A549 treated with ZK216348 at 1 μM for 4 hours (cell line): ENCODE data around the gene MARS1. TPM values are rescaled to one million over a fixed set of nuclear protein-coding genes. Genes with fewer than 3 reads are reported as not detected.

Experiments used
- total RNA-seq: library from RNA; stranded (reverse); fragments of 200-300 nt; extraction: Qiagen RNA extraction; gene quantifications from 5 replicates; pipeline ENCODE4 v1.2.3, GENCODE V29; 2022; ENCODE audit warnings: low read depth

MARS1 gene
- 126 to 186 TPM (median 138 TPM) in 5 replicates for total RNA-seq

DNA sequence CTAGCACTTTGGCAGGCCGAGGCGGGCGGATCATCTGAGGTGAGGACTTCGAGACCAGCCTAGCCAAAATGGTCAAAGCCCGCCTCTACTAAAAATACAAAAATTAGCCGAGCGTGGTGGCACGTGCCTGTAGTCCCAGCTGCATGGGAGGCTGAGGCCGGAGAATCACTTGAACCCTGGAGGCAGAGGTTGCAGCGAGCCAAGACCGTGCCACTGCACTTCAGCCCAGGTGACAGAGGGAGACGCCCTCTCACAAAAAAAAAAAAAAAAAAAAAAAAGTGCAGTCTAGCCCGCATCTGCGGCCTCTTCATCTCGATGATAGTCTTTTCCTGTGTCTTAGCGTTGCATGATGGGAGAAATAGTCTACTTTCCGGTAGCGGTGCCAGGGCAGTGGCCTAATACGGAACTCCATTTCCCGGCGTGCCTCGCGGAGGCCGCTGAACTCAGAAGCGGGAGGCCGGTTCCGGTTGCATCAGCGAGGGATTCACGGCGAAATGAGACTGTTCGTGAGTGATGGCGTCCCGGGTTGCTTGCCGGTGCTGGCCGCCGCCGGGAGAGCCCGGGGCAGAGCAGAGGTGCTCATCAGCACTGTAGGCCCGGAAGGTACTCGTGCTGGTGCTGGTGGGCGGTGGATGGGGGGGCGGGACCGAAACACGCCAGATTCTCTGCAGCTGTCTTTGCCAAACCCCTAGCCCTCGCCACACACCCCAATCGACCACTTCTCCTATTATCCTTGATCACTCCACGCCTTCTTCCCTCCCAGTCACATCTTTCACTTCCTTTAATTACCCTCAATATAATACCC lies at the start of gene MARS1:
Gene MARS1, plus strand, starts transcription at position 472 of the 805 bp plus-strand sequence. Its CDS starts 23 bp downstream, at position 495.

GRCh38 chr12:57454566-57455373 lies 33.1 kb upstream of the MARS1 start, which contains the start of gene INHBE:
TSS of gene INHBE (plus strand) at chr12:57455307. CDS start at chr12:57455537, 230 bp downstream.

DNA sequence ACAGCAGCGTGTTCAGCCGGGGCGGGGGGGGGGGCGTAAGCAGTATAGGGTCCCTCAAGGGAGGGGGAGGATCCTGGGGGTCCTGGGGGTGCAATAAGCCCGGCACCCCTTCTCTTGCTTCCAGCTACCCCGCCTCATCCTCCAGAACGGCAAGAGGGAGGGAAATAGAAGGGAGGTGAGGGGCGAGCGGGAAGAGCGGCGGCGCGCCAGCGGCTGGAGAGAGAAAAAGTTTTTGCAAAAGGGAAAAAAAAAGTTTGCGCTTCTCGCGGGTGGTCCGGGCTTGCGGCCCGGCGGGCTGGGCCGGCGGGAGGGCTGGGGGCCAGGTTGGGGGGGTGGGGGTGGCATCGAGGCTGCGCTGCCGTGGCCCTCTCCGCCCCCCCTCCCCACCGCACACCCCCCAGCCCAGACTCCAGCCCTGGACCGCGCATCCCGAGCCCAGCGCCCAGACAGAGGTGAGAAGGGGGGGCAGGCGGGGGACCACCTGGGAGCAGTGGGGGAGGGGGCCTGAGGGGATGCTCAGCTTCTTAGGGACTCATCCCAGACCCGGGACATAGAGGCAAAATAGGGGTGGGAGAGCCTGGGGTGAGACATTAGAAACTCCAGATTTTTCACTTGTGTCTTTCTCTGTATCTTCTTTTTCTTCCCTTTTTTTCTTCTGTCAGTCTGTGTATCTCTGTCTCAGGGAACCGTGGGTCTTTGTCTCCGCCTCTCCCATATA lies 28.0 kb upstream of the MARS1 start, which contains the start of gene GLI1:
Gene GLI1, plus strand, starts transcription at position 36 of the 718 bp plus-strand sequence. CDS start 3,907 bp downstream, outside the sequence.

GRCh38 chr12:57479376-57480115 lies 8.3 kb upstream of the MARS1 start, which contains the start of gene ARHGAP9:
TSS of gene ARHGAP9 (minus strand) at chr12:57479866. CDS start at chr12:57479406, 460 bp downstream.

GRCh38 chr12:57520053-57520818 lies 32.4 kb downstream of the MARS1 start, which contains the start of gene DDIT3:
TSS of gene DDIT3 (minus strand) at chr12:57520514. CDS start at chr12:57517406, 3,108 bp downstream.

DNA sequence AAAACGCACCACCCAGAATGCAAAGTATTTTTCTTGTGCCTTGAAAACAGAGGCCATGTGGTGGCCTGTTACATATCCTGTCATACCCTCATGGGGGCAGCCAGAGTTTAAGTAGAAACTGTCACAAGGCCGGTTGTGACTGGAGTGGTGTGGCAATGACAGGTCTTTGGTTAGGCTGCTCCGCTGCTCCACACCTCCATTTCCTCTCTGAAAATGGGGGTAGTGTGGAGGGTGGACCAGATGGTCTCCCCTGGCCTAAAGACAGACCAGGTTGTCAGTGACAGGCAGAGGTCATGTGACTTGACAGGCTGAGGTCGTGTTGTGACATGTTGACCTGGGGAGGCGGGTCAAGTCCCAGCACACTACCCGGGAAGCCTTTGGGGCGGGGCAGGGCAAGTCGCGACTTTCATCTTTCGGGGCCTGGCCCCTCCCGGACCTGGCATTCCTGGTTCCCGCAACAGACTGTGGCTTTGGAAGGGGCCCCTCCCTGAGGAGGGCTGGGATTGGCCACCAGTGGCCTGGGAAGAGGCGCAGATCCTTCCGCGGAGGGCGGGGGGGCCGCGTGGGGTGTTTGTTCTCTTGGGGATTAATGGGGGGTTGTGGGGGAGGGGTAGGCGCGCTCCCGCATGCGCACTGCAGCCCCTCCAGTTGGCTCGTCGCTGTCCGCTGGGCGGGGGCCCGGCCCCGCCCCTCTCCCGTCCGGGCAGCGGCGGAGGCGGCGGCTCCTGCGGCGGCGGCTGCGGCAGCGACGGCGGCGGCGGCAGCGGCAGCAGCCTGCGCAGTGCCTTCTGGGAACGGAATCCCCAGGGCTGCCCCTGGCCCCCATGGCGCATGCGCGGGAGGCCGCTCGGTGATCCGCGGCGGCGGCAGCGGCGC lies 34.4 kb downstream of the MARS1 start, which contains the start of gene MBD6:
Gene MBD6, plus strand, starts transcription at position 814 of the 876 bp plus-strand sequence. CDS start 1,480 bp downstream, outside the sequence.

DNA sequence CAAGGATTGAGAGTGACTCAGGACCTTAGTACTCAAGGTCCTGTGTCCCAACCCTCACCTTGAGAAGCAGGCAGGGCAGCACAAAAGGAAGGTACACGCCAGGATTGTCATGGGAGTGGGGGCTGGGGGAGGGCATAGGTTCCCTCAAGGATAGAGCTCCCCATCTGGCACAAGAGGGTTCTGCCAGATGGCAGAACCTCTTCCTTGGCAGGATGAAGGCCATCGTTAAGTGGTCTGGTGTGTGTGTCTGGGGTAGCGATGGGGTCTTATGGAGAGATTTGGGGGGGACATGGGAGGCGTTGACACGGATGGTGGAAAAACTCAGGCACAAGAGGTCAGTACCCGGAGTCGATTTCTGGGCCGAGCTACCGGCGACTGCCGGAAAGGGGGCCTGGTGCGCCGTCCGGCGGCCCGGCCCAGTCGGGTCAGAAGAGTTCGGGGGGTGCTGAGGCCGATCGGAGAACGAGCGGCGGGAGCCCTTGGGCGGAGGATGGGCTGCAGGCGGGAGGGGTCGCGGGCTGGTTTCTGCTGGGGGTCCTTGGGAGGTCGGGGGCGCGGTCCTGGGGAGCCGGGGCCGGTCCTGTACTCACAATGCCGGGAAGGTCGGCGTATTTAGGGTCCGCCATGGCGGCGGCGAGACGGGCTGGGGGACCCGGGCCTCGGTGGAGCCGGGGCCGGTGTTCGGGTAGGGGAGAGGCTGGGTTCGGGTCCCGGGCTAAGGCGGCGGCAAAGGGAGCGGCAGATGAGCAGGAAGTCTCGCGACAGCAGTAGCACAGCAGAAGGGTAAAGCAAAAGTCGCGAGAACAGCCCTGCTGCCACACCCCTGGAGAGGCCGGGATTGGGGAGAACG lies 58.8 kb downstream of the MARS1 start, which contains the start of gene DCTN2:
Gene DCTN2, minus strand, starts transcription at position 755 of the 850 bp plus-strand sequence. Its CDS starts 129 bp downstream, at position 626.

GRCh38 chr12:57549909-57550640 lies 62.2 kb downstream of the MARS1 start, which contains the start of gene KIF5A:
TSS of gene KIF5A (plus strand) at chr12:57550044. CDS start at chr12:57550272, 228 bp downstream.

Other genes starting within 250 kb of the MARS1 start
- 0.17 to 0.68 TPM (median 0.36 TPM) in 5 replicates for gene STAC3, start 236.9 kb upstream of the MARS1 start, total RNA-seq
- 8.3 to 11.7 TPM (median 9.0 TPM) in 5 replicates for gene R3HDM2, start 57.0 kb upstream of the MARS1 start, total RNA-seq
- 0.07 TPM in 1 of 5 replicates, not detected in the others for gene INHBC, start 53.3 kb upstream of the MARS1 start, total RNA-seq
- 0.07 to 0.11 TPM in 2 of 5 replicates, not detected in the others for gene INHBE, start 32.8 kb upstream of the MARS1 start, total RNA-seq
- gene GLI1, start 28.3 kb upstream of the MARS1 start, total RNA-seq = 3.9 to 8.8 TPM (median 7.3 TPM) in 5 replicates
- 0.53 to 1.2 TPM (median 0.91 TPM) in 4 of 5 replicates, not detected in the other for gene ARHGAP9, start 8.2 kb upstream of the MARS1 start, total RNA-seq
- gene DDIT3, start 32.4 kb downstream of the MARS1 start, total RNA-seq = 28.7 to 36.1 TPM (median 31.0 TPM) in 5 replicates
- gene MBD6, start 34.8 kb downstream of the MARS1 start, total RNA-seq = 15.4 to 28.9 TPM (median 27.5 TPM) in 5 replicates
- gene DCTN2, start 59.1 kb downstream of the MARS1 start, total RNA-seq = 120 to 142 TPM (median 127 TPM) in 5 replicates
- gene KIF5A, start 62.0 kb downstream of the MARS1 start, total RNA-seq = 0.18 to 0.26 TPM (median 0.21 TPM) in 5 replicates
- gene PIP4K2C, start 103.1 kb downstream of the MARS1 start, total RNA-seq = 39.2 to 49.2 TPM (median 42.4 TPM) in 5 replicates
- 13.4 to 21.3 TPM (median 18.7 TPM) in 5 replicates for gene DTX3, start 116.8 kb downstream of the MARS1 start, total RNA-seq
- gene ARHGEF25, start 123.4 kb downstream of the MARS1 start, total RNA-seq = 4.1 to 7.7 TPM (median 6.0 TPM) in 5 replicates
- 27.2 to 51.6 TPM (median 49.2 TPM) in 5 replicates for gene B4GALNT1, start 145.1 kb downstream of the MARS1 start, total RNA-seq
- 109 to 127 TPM (median 117 TPM) in 5 replicates for gene OS9, start 206.1 kb downstream of the MARS1 start, total RNA-seq